H9 (cell line): ENCODE measurements around the gene LPAR1. TPM values are rescaled to one million over a fixed set of nuclear protein-coding genes. Genes with fewer than 3 reads are reported as not detected.

Experiments
- DNase-seq: peaks from one replicate; pipeline ENCODE4 v3.0.0-alpha.2; 2017
- H2AFZ ChIP-seq: one replicate; pipeline ENCODE4 v1.6.1; 2013; ENCODE audit warnings: mild to moderate bottlenecking, low read length, control low read depth, moderate library complexity
- H2AK5ac ChIP-seq: 2 replicates; pipeline ENCODE4 v1.6.1; 2013; ENCODE audit warnings: low read length, control low read depth, mixed read lengths; ENCODE audit not compliant: insufficient read length
- H2BK120ac ChIP-seq: one replicate; pipeline ENCODE4 v1.6.1; 2013; ENCODE audit warnings: low read depth, mild to moderate bottlenecking, low read length, control low read depth, inconsistent platforms; ENCODE audit not compliant: poor library complexity, severe bottlenecking
- H2BK12ac ChIP-seq: 2 replicates; pipeline ENCODE4 v1.6.1; 2013; ENCODE audit warnings: low read length, control low read depth, mixed read lengths, low read depth; ENCODE audit not compliant: insufficient read length
- H2BK15ac ChIP-seq: 2 replicates; pipeline ENCODE4 v1.6.1; 2013; ENCODE audit warnings: low read depth, low read length, control low read depth
- H2BK20ac ChIP-seq: one replicate; pipeline ENCODE4 v1.6.1; 2013; ENCODE audit warnings: low read depth, mild to moderate bottlenecking, low read length, control low read depth, inconsistent platforms; ENCODE audit not compliant: poor library complexity, severe bottlenecking
- H2BK5ac ChIP-seq: 2 replicates; pipeline ENCODE4 v1.6.1; 2013; ENCODE audit warnings: low read length, control low read depth, mixed read lengths; ENCODE audit not compliant: insufficient read length
- H3K14ac ChIP-seq: 2 replicates; pipeline ENCODE4 v1.6.1; 2013; ENCODE audit warnings: low read length, control low read depth; ENCODE audit not compliant: insufficient read depth
- H3K18ac ChIP-seq: 2 replicates; pipeline ENCODE4 v1.6.1; 2013; ENCODE audit warnings: low read depth, mild to moderate bottlenecking, mixed read lengths, low read length, control low read depth; ENCODE audit not compliant: insufficient read length
- H3K23ac ChIP-seq: 2 replicates; pipeline ENCODE4 v1.6.1; 2013; ENCODE audit warnings: low read length, control low read depth, mixed read lengths, low read depth; ENCODE audit not compliant: insufficient read length
- H3K23me2 ChIP-seq: 2 replicates; pipeline ENCODE4 v1.6.1; 2013; ENCODE audit warnings: low read depth, mild to moderate bottlenecking, mixed read lengths, low read length, control low read depth; ENCODE audit not compliant: insufficient read length, poor library complexity, severe bottlenecking
- H3K27ac ChIP-seq: 2 replicates; pipeline ENCODE4 v1.5.1; 2013; ENCODE audit warnings: low read length, control low read depth, mixed read lengths, low read depth; ENCODE audit not compliant: insufficient read length
- H3K27me3 ChIP-seq: 2 replicates; pipeline ENCODE4 v1.6.1; 2013; ENCODE audit warnings: low read length, control low read depth, inconsistent platforms; ENCODE audit not compliant: insufficient read depth
- H3K4ac ChIP-seq: 2 replicates; pipeline ENCODE4 v1.6.1; 2013; ENCODE audit warnings: low read depth, mild to moderate bottlenecking, control low read depth, inconsistent platforms, low read length, moderate library complexity
- H3K4me1 ChIP-seq: 2 replicates; pipeline ENCODE4 v1.6.1; 2013; ENCODE audit warnings: low read length, control low read depth, inconsistent platforms; ENCODE audit not compliant: insufficient read depth
- H3K4me2 ChIP-seq: 2 replicates; pipeline ENCODE4 v1.6.1; 2013; ENCODE audit warnings: low read length, control low read depth, mixed read lengths; ENCODE audit not compliant: insufficient read length, insufficient read depth
- H3K56ac ChIP-seq: 2 replicates; pipeline ENCODE4 v1.6.1; 2013; ENCODE audit warnings: low read depth, mild to moderate bottlenecking, mixed read lengths, low read length, control low read depth; ENCODE audit not compliant: insufficient read length
- H3K79me1 ChIP-seq: 2 replicates; pipeline ENCODE4 v1.6.1; 2013; ENCODE audit warnings: low read depth, mild to moderate bottlenecking, moderate library complexity, low read length, control low read depth, inconsistent platforms; ENCODE audit not compliant: insufficient read depth, poor library complexity, severe bottlenecking
- H3K79me2 ChIP-seq: 2 replicates; pipeline ENCODE4 v1.6.1; 2013; ENCODE audit warnings: low read length, control low read depth, inconsistent platforms; ENCODE audit not compliant: insufficient read depth
- H3K9ac ChIP-seq: 2 replicates; pipeline ENCODE4 v1.6.1; 2013; ENCODE audit warnings: low read length, control low read depth, mixed read lengths; ENCODE audit not compliant: insufficient read length; ENCODE audit errors: extremely low read depth
- H3K9me3 ChIP-seq: one replicate; pipeline ENCODE4 v1.6.1; 2013; ENCODE audit warnings: low read depth, low read length, inconsistent platforms; ENCODE audit not compliant: control insufficient read depth
- H3T11ph ChIP-seq: one replicate; pipeline ENCODE4 v1.6.1; 2013; ENCODE audit warnings: mild to moderate bottlenecking, low read length, control low read depth, inconsistent platforms
- H4K20me1 ChIP-seq: one replicate; pipeline ENCODE4 v1.6.1; 2013; ENCODE audit not compliant: control insufficient read depth, insufficient read length, insufficient read depth
- H4K5ac ChIP-seq: 2 replicates; pipeline ENCODE4 v1.6.1; 2013; ENCODE audit warnings: low read depth, mild to moderate bottlenecking, mixed read lengths, low read length, control low read depth; ENCODE audit not compliant: insufficient read length
- H4K8ac ChIP-seq: replicated peaks from 2 replicates; pipeline ENCODE4 v1.6.1; 2013; ENCODE audit warnings: low read length, control low read depth, mixed read lengths, low read depth; ENCODE audit not compliant: insufficient read length
- H4K91ac ChIP-seq: 2 replicates; pipeline ENCODE4 v1.6.1; 2013; ENCODE audit warnings: low read depth, mild to moderate bottlenecking, moderate library complexity, mixed read lengths, low read length, control low read depth; ENCODE audit not compliant: insufficient read length
- H3K27ac Mint-ChIP-seq, 3 experiments: 2 replicates in 2 of 3; 3 replicates in 1 of 3; pipeline ENCODE4 v1.8.0; 2020 to 2021; ENCODE audit warnings: mixed read lengths in 3 of 3, mild to moderate bottlenecking in 1 of 3, moderate library complexity in 1 of 3
- H3K27me3 Mint-ChIP-seq: 2 replicates; pipeline ENCODE4 v1.8.0; 2021; ENCODE audit warnings: low read depth, mild to moderate bottlenecking, moderate library complexity, mixed read lengths
- H3K36me3 Mint-ChIP-seq, 3 experiments: 2 replicates in 2 of 3; 3 replicates in 1 of 3; pipeline ENCODE4 v1.8.0; 2020 to 2021; ENCODE audit warnings: low read depth in 3 of 3, mixed read lengths in 3 of 3; ENCODE audit not compliant: insufficient read depth in 1 of 3
- H3K4me1 Mint-ChIP-seq, 2 experiments: 2 replicates each; pipeline ENCODE4 v1.8.0; 2020; ENCODE audit warnings: mixed read lengths in 2 of 2
- H3K4me3 Mint-ChIP-seq, 2 experiments: 2 replicates in 1 of 2; 3 replicates in 1 of 2; pipeline ENCODE4 v1.8.0; 2020 to 2021; ENCODE audit warnings: mild to moderate bottlenecking in 2 of 2, mixed read lengths in 2 of 2, moderate library complexity in 1 of 2
- H3K9me3 Mint-ChIP-seq, 2 experiments: 2 replicates in 1 of 2; 3 replicates in 1 of 2; pipeline ENCODE4 v1.8.0; 2020; ENCODE audit warnings: mild to moderate bottlenecking in 2 of 2, mixed read lengths in 2 of 2, moderate library complexity in 1 of 2
- WGBS: extraction: QIAGEN DNeasy Blood & Tissue Kit; methylation state at CpG from one replicate; pipeline ENCODE4 v1.1.7; 2013; ENCODE audit warnings: missing lambda C conversion rate, low lambda C conversion rate, mixed read lengths; ENCODE audit not compliant: insufficient read length; ENCODE audit errors: extremely low coverage; 5-methylcytosine and 5-hydroxymethylcytosine counted together
- total RNA-seq: library from RNA; stranded (reverse); gene quantifications from 2 replicates; pipeline ENCODE4 v1.2.1, GENCODE V29; 2021
- TF ChIP-seq, protein P1 (sequence below): fragments of 200-600 bp; sonication (generic); conservative IDR thresholded peaks from 3 replicates; pipeline ENCODE4 v1.8.0; 2021; ENCODE audit warnings: antibody characterized with exemption, mild to moderate bottlenecking

Gene LPAR1
- total RNA-seq, 1 experiment from 2014 or later = 1.3 TPM

DNA sequence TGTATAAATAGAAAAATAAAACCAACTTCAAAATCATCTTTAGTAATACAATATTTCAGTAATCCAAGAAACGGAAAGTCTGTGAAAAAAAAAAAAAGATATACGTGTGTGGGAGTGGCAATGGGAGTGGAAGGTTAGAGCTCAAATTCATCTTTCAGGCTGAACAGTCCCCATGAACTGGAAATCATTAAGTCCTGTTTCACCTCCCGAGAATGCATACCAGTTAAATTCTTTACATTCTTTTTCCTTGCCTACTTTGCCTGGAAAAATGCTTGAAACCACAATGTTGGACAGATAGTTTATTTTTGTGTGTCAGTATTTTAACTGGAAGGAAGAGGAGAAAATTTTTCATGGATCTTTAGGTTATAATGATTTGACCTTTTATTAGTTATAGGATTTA is 202.9 kb downstream of the LPAR1 start:
- Histone ChIP-seq H3K56ac (no peak overlapping the region), H3K9ac (no peak overlapping the region), H2BK20ac (no peak overlapping the region), H3K79me2 (no peaks in the 10 kb centered on the region), H3K18ac (no peak overlapping the region), H4K20me1 (no peaks in the 10 kb centered on the region), H3K4me1 (no peaks in the 10 kb centered on the region; the same call in 1 of the 2 replicates), H2BK12ac (no peak overlapping the region), H3K14ac (no peak overlapping the region), H3K4me2 (no peak overlapping the region), H4K8ac (no peak overlapping the region), H4K5ac (no peak overlapping the region), H3T11ph (no peak overlapping the region), H3K23ac (no peak overlapping the region), H3K79me1 (no peaks in the 10 kb centered on the region), H4K91ac (no peak overlapping the region), H3K4ac (no peak overlapping the region), H2BK120ac (no peak overlapping the region), H2BK15ac (no peak overlapping the region), H2AK5ac (no peak overlapping the region), H2AFZ (no peak overlapping the region), H3K23me2 (no peaks in the 10 kb centered on the region), H3K27ac (no peak overlapping the region), H2BK5ac (no peak overlapping the region), H3K27me3 (no peaks in the 10 kb centered on the region), H3K9me3 (no peaks in the 10 kb centered on the region)
- no peaks in the 10 kb centered on the region for H3K27me3 Mint-ChIP-seq
- H3K9me3 Mint-ChIP-seq = no peaks in the 10 kb centered on the region; a peak in 1 of 5 replicates
- TF ChIP-seq, protein P1, sequence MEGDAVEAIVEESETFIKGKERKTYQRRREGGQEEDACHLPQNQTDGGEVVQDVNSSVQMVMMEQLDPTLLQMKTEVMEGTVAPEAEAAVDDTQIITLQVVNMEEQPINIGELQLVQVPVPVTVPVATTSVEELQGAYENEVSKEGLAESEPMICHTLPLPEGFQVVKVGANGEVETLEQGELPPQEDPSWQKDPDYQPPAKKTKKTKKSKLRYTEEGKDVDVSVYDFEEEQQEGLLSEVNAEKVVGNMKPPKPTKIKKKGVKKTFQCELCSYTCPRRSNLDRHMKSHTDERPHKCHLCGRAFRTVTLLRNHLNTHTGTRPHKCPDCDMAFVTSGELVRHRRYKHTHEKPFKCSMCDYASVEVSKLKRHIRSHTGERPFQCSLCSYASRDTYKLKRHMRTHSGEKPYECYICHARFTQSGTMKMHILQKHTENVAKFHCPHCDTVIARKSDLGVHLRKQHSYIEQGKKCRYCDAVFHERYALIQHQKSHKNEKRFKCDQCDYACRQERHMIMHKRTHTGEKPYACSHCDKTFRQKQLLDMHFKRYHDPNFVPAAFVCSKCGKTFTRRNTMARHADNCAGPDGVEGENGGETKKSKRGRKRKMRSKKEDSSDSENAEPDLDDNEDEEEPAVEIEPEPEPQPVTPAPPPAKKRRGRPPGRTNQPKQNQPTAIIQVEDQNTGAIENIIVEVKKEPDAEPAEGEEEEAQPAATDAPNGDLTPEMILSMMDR = no peak
- no peak overlapping the region for H3K4me3 Mint-ChIP-seq
- H3K36me3 Mint-ChIP-seq = no peaks in the 10 kb centered on the region
- WGBS = no CpG with 5 or more reads among the region's 3 CpGs
- H3K4me1 Mint-ChIP-seq = no peaks in the 10 kb centered on the region
- no peak overlapping the region for H3K27ac Mint-ChIP-seq
- DNase-seq = no peak
